Sciatic nerve (tissue), 2 donors: Measurements from ENCODE around the gene NEMP1. TPM values are rescaled to one million over a fixed set of nuclear protein-coding genes. Genes with fewer than 3 reads are reported as not detected.
"Not testable (repeated sequence)": the region's sequence is repeated elsewhere in the genome, so short reads cannot be mapped to it uniquely, and the experiment has no call there.

Source experiments
- ATAC-seq: fragments of 200-7000 bp; cut with Tn5 transposase; one replicate; pipeline ENCODE4 v1.9.1; 2020; ENCODE audit warnings: mild to moderate bottlenecking, moderate library complexity
- DNase-seq: peaks from one replicate; pipeline ENCODE4 v3.0.0-alpha.2; 2020; ENCODE audit warnings: low spot score
- intact Hi-C: fragments of 100-400 bp; cut with DNase I; formaldehyde crosslinking; loops from one replicate; pipeline ENCODE4 v1.14.2; 2022
- total RNA-seq: library from RNA; stranded (reverse); fragmentation: NEBNext Ultra II Directional; extraction: Animal tissue kit (Norgen Biotek cat#: 25700); gene quantifications from one replicate; pipeline ENCODE4 v1.2.1, GENCODE V29; 2021
- donor health status: DM: no; HTN: no; CAD: no.
- donor health status: DM: no; HTN: no; CAD: no.

NEMP1 gene
- total RNA-seq, 1 donor from 2014 or later = 13.1 TPM

- intact Hi-C loops = loop anchor here (5.0 kb wide), 1 partner anchor 33 kb away; no protein-coding TSS in a partner anchor
- DNase-seq, ATAC-seq: not testable (repeated sequence)
Observed at GRCh38 chr12:57073566-57074450, 4.8 kb downstream of the NEMP1 start.

GRCh38 chr12:57072661-57073060 is 5.9 kb downstream of the NEMP1 start:
- ATAC-seq (no peak), DNase-seq (no peak)
- intact Hi-C loops = loop anchor here (5.0 kb wide), 1 partner anchor 35 kb away; no protein-coding TSS in a partner anchor

DNA sequence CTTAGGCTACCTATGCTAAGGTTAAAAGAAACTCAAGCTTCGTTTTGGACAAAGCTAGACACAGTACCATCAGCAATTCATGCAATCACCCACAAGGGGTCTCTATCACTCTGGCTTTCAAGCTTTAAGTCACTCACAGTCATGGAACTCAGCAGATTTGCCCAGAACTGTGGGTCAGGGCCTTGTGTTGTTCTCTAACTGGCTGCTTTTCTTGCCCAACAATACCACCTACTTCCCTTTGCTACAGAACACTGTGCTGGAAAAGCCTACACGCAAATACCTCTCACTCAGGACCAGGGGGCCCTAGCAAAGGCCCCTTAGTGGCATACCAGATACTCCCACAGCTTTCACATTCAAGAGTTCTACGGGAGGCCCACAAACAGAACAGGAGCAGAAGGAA is 9.1 kb downstream of the NEMP1 start:
- intact Hi-C loops = loop anchor here (5.0 kb wide), 1 partner anchor 113 kb away; no protein-coding TSS in a partner anchor
- peak; percentile 94 for ATAC-seq
- no peak for DNase-seq

DNA sequence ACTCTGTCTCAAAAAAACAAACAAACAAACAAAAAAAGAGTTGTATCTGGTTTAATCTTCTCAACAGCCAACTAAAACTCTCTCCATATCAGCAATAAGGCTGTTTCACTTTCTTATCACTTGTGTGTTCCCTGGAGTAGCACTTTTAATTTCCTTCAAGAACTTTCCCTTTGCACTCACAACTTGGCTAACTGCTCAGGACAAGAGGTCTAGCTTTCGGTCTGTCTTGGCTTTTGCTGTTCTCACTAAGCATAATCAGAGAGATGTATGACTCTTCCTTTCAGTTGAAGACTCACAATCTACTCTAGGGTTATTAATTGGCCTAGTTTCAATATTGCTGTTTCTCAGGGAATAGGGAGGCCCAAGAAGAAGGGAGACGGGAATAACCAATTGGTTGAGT is 12.3 kb downstream of the NEMP1 start:
- DNase-seq = no peak
- ATAC-seq = no peak
- intact Hi-C loops = loop anchor here (5.0 kb wide), 1 partner anchor 116 kb away; no protein-coding TSS in a partner anchor

DNA sequence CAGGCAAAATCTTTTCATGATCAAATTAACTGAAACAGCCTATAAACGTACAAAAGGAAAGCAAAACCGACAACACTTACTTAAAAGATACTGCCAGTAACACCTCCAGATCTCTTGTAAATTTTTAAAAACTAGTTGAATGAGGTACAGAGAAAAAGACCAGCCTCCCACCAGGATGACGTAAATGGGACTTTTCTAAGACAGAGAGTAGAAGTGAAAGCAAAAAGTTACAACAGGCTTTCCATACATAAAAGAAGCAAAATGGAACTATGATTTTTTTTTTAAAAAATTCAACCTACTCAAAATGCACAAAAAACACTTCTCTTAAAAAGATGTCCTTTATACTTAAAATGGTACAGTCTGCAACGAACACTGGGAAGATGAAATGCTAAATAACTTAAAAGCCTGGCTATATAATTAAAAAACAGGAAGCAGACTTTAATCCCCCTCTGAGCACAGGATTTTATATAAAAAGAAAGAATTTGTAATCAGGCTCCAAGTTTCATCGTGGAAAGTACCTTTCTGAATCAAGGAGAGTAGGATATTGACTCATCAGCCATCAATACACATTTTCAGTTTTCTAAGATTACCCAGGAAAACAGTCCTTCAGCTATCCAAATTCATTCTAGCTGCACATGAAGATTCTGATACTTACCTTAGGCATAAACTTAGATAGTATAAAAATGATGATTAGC is 14.5 kb downstream of the NEMP1 start:
- no peak for DNase-seq
- ATAC-seq = no peak
- intact Hi-C loops = no loop called here

DNA sequence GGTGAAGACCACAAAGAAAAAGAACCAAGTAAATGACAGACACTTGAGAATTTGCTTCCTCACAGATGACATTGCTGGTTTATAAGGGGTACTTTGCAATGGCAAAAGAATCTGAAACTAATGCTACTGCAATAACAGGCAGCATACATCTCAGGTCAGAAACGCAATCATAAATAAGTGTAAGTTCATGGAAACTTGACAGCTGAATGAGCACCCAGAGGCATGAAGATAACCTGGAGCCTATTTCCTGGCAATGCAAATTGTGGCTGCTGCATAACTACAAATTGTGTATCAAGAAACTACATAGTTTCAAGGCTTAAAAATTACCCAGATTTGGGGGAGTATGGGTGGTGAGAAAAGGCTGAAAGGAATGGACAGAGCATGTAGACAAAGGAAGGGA is 20.1 kb downstream of the NEMP1 start:
- intact Hi-C loops = loop anchor here (5.0 kb wide), 1 partner anchor 46 kb away; no protein-coding TSS in a partner anchor

DNA sequence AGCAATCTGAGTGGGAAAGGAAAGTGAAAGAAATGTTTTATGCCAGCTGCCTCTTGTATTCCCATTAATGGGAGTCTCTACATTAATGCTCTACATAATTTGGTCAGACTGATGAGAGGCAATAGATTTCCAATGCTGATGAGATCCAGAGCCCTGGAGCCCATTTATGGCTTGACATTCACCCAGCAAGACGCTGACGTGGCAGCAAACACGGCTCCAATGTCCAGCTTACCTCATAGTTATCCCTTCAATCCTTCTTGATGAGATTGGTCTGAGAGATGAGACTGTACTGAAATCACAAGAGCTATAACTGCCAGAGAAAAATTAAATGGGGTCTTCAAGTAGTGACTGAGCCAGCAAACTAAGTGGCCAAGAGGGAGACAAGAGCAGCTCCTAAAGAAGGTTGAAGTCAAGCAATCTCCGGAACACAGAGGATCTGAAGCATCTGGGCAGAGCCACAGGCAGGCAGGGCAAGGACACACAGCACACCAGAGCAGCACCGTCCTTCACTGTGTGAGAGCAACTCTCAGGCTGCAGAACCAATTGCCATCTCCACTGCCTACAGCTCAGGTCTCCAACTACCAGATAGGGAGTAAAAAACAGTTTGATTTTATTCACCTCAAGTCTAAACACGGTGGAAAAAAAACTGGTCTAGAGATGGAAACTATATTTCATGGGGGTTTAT is 21.4 kb downstream of the NEMP1 start:
- DNase-seq (no peak), ATAC-seq (no peak)
- intact Hi-C loops = loop anchor here (5.0 kb wide), 1 partner anchor 45 kb away; no protein-coding TSS in a partner anchor

More for the DNA sequence above, 20.1 kb downstream of the NEMP1 start:
- ATAC-seq (no peak), DNase-seq (no peak)

GRCh38 chr12:57055824-57056223 is 22.8 kb downstream of the NEMP1 start:
- ATAC-seq (no peak), DNase-seq (no peak)

DNA sequence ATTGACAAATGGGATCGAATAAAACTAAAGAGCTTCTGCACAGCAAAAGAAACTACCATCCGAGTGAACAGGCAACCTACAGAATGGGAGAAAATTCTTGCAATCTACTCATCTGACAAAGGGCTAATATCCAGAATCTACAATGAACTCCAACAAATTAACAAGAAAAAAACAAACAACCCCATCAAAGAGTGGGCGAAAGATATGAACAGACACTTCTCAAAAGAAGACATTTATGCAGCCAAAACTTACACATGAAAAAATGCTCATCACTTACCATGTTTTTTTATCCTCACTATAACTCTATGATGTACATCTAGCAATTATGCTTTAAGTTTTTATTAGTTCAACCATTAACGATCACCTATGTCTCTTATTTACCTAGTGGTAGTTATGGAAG is 24.7 kb downstream of the NEMP1 start:
- DNase-seq, ATAC-seq, intact Hi-C loops: not testable (repeated sequence)

More at GRCh38 chr12:57055824-57056223, 22.8 kb downstream of the NEMP1 start:
- intact Hi-C loops = loop anchor here (5.0 kb wide), 1 partner anchor 44 kb away; no protein-coding TSS in a partner anchor

- DNase-seq, ATAC-seq, intact Hi-C loops: not testable (repeated sequence)
Observed at GRCh38 chr12:57053146-57053545, 25.4 kb downstream of the NEMP1 start.

DNA sequence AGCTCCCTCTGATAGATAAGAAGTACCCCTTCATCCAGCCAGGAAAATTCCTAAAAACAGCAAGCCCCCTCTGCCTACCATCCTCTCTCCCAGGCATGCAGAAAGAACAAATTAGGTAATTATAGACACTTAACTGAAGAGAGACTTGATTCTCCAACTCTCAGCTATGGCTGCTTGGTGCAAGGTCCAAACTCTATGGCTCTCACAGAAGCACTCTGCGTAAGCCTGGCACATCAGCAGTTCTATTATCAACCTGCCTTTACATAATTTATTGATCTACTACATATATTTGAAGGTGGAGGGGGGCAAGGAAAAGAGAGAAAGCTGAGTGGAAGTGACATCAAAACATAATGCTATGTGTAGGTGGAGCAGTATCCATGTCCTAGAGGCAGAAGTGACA is 27.6 kb downstream of the NEMP1 start:
- ATAC-seq (no peak), DNase-seq (no peak)
- intact Hi-C loops = no loop called here

DNA sequence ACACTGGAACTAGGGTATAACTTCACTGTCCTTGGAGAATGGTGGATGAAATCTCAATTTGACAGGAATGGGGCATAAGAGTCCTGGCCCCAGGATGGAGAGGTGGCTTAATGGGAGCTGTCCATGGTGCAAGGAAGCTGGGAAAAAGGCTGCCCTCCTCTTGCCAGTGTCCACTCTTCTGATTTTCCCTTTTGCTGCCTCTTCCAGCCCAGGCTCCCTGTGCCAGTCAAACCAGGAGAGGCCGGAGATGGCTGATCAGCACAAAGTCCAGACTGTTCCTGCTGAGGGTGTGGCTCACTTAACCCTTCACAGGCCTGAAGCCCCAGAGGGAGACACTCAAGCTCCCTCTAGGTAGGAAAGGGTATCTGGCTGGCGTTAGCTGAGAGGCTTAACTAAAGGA is 28.7 kb downstream of the NEMP1 start, which contains the start of gene MYO1A:
TSS of gene MYO1A (minus strand) at position 240 of the 400 bp plus-strand sequence. CDS start 1,806 bp downstream, outside the sequence.
- DNase-seq (no peak), ATAC-seq (no peak)
- intact Hi-C loops = no loop called here

GRCh38 chr12:57049119-57049446 is 29.5 kb downstream of the NEMP1 start:
- ATAC-seq (no peak), DNase-seq (no peak)
- intact Hi-C loops = no loop called here

- ATAC-seq (no peak), DNase-seq (no peak)
- intact Hi-C loops = no loop called here
Observed at GRCh38 chr12:57048423-57049118, 30.0 kb downstream of the NEMP1 start.

- ATAC-seq (no peak), DNase-seq (no peak)
- intact Hi-C loops = no loop called here
Observed at GRCh38 chr12:57047981-57048380, 30.6 kb downstream of the NEMP1 start.

- DNase-seq (no peak), ATAC-seq (peak; percentile 56)
- intact Hi-C loops = no loop called here
Observed at GRCh38 chr12:57046947-57047890, 31.4 kb downstream of the NEMP1 start.

DNA sequence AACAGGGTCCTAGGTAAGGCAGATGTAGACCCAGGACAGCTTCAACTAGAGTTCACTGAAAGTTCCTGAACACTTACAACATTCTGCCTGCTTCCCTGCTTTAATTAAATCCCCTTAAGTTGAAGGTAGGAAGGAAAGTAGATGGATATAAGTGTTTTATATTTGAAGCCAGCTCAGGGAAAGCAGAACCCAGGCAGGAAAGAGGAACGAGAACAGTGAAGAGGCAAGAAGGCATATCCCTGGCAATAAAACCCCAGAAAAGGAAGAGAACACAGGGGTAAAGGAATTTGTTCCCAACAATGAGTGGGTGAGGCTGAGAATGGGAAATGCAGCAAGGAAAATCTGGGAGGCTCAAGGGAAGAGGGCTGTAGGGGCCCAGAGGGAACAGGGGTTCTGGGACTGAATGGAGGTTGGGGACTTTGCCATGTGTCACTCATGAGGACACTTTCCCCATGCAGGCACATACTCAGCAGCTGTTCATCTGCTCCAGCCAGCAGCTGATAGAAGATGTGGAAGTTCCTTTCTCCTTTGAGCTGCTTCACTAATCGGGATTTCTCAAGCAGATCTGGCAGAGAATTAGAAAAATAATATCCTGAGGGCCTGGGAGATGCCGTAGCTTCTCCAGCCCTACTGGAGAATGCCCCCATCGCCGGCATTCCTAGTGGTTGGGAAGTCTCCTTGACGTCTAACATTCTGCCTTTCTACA is 32.4 kb downstream of the NEMP1 start:
- intact Hi-C loops = no loop called here
- DNase-seq (no peak), ATAC-seq (peak; percentile 36)
